ENCODE results near the gene EIF4E. TPM values are rescaled to one million over a fixed set of nuclear protein-coding genes. Genes with fewer than 3 reads are reported as not detected.
"Not testable (repeated sequence)": the region's sequence is repeated elsewhere in the genome, so short reads cannot be mapped to it uniquely, and the experiment has no call there.

Gene EIF4E
- total RNA-seq, 5 donors from 2014 or later (not counting 1 experiment from before 2014, with no cell fraction given): 39.4 to 60.6 (median 56.4) TPM

DNA sequence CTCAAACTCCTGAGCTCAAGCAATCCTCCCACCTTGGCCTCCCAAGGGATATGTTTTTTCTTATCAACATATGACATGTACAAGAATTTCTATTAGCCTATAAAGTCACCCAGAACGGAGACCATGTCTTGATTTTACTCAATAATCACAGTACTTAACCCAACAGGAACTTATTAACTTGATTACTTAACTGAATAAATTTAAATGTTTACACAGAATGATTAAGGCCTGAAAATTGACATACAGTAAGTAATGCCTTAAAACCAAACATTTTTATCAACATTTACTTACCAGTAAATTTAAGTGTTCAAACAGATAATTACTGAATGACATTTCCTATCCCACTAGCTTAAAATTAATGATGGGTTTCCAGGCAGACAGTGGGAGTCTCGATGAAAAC is 25.4 kb downstream of the EIF4E start:
- Mint-ChIP-seq H3K27ac (no peak overlapping the region), H3K36me3 (peaks cover 44% of the 10 kb centered on the region), H3K4me3 (no peak overlapping the region), H3K4me1 (peaks cover 58 to 76% (median 70%) of the 10 kb centered on the region in 3 donors), H3K27me3 (no peaks in the 10 kb centered on the region), H3K9me3 (no peaks in the 10 kb centered on the region)
- Histone ChIP-seq H3K36me3 (ENCODE audit: control insufficient read depth in 2 of 2, extremely low read depth in 1 of 2, insufficient read depth in 1 of 2, low read length in 1 of 2) (peaks cover 0 to 16% of the 10 kb centered on the region in 2 donors), H3K4me1 (ENCODE audit: control insufficient read depth in 1 of 2, extremely low read depth in 1 of 2, insufficient read depth in 2 of 2, low read length in 2 of 2) (peaks cover 2 to 10% of the 10 kb centered on the region in 2 experiments), H3K27me3 (replicated peaks in 1 of 2; ENCODE audit: control insufficient read depth in 2 of 2, extremely low read depth in 1 of 2, insufficient read depth in 2 of 2, low read length in 1 of 2) (no peaks in the 10 kb centered on the region), H3K27ac (ENCODE audit: low read length) (no peak overlapping the region), H3K9me3 (no peaks in the 10 kb centered on the region), H3K4me3 (ENCODE audit: control insufficient read depth in 1 of 2, extremely low read depth in 1 of 2, low read length in 1 of 2) (no peak overlapping the region)
- CTCF ChIA-PET: interaction anchor here in 1 of 2 donors (0.6 to 0.8 kb wide), 3 partner anchors 91 to 384 kb away, joined by 3 to 4 read pairs (median 3); no protein-coding TSS in a partner anchor
- POLR2A ChIA-PET: no interaction called here
- WGBS (ENCODE audit: insufficient coverage): no CpG with 5 or more reads among the region's 2 CpGs
- ATAC-seq (replicated peaks in 1 of 4) (no peak), DNase-seq (no peak)

DNA sequence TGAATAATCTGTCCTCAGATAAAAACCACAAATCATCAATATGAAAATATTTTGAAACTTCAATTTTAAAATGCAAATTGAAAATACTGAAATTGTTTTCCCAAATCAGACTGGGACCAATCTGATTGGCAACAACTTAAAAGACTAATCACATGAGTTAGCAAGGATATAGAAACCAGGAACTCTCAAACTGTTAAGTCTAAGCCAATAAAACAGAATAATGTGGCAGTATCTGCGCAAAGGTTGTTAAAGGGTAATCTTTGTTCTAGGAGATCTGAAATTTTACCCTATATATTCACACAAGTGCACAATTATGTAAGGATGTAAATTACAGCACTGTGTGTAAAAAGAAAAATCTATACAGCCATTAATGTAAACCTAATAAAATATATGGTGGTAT is 29.7 kb downstream of the EIF4E start:
- WGBS (ENCODE audit: insufficient coverage): no CpG with 5 or more reads among the region's 1 CpG
- H3K27ac Mint-ChIP-seq: no peak overlapping the region
- H3K27me3 Mint-ChIP-seq: no peaks in the 10 kb centered on the region

DNA sequence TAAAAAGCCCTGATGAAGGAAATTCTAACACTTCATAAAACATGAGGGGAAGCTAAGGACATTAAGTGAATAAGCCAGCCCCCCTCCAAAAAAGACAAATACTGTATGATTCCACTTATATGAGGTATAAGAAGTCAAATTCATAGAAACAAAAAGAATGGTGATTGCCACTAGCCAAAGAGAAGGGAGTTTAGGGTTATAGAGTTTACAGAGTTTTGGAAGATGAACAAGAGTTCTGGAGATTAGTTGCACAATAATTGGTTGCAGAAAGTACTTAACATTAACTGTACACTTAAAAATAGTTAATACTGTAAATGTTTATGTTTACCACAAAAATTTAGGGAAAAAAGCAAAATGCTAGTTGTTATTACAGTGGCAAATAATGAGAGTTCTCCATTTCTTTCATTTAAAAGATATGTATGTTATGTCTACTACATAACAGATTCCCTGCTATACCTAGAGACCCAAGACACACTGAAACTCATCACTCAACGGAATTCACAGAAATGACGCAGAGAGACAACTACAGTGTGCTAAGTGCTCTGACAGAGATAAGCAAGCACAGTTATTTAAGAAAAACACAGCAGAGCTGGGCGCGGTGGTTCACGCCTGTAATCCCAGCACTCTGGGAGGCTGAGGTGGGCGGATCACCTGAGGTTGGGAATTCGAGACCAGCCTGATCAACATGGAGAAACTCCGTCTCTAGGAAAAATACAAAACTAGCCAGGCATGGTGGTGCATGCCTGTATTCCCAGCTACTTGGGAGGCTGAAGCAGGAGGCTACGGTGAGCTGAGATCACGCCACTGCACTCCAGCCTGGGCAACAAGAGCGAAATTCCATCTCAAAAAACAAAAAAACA is 37.2 kb downstream of the EIF4E start:
- ChIA-PET CTCF (no interaction called here), POLR2A (interaction anchor here in 1 of 2 donors (0.7 kb wide), 1 partner anchor 11 kb away, joined by 8 read pairs; no protein-coding TSS in a partner anchor)
- no peak overlapping the region for H3K4me3 ChIP-seq (ENCODE audit: control insufficient read depth in 1 of 2, extremely low read depth in 1 of 2, low read length in 1 of 2)
- WGBS (ENCODE audit: insufficient coverage): 96% methylated on average over 8 of the region's 11 CpGs
- Mint-ChIP-seq H3K4me3 (no peak overlapping the region), H3K27me3 (no peaks in the 10 kb centered on the region), H3K4me1 (peaks cover 20 to 28% (median 25%) of the 10 kb centered on the region in 3 donors), H3K9me3 (no peaks in the 10 kb centered on the region), H3K36me3 (peaks cover 60% of the 10 kb centered on the region), H3K27ac (no peak overlapping the region)
- ATAC-seq (replicated peaks in 1 of 4) (no peak), DNase-seq (no peak)
- no peaks in the 10 kb centered on the region for H3K4me1 ChIP-seq (ENCODE audit: control insufficient read depth in 1 of 2, extremely low read depth in 1 of 2, insufficient read depth in 2 of 2, low read length in 2 of 2)
- peaks cover 0 to 50% of the 10 kb centered on the region in 2 donors for H3K36me3 ChIP-seq (ENCODE audit: control insufficient read depth in 2 of 2, extremely low read depth in 1 of 2, insufficient read depth in 1 of 2, low read length in 1 of 2)
- H3K27me3 ChIP-seq (replicated peaks in 1 of 2; ENCODE audit: control insufficient read depth in 2 of 2, extremely low read depth in 1 of 2, insufficient read depth in 2 of 2, low read length in 1 of 2): no peaks in the 10 kb centered on the region
- no peaks in the 10 kb centered on the region for H3K9me3 ChIP-seq
- H3K27ac ChIP-seq (ENCODE audit: low read length): no peak overlapping the region

More for the DNA sequence above, 29.7 kb downstream of the EIF4E start:
- POLR2A ChIA-PET: interaction anchor here (0.6 to 0.7 kb wide), 3 partner anchors 16 to 320 kb away, joined by 3 to 5 read pairs (median 4); no protein-coding TSS in a partner anchor
- ATAC-seq (replicated peaks in 1 of 4): no peak
- peaks cover 6 to 43% of the 10 kb centered on the region in 2 donors for H3K36me3 ChIP-seq (ENCODE audit: control insufficient read depth in 2 of 2, extremely low read depth in 1 of 2, insufficient read depth in 1 of 2, low read length in 1 of 2)
- H3K9me3 Mint-ChIP-seq: no peaks in the 10 kb centered on the region
- H3K9me3 ChIP-seq: no peaks in the 10 kb centered on the region
- CTCF ChIA-PET: interaction anchor here (0.5 to 0.8 kb wide), 2 partner anchors 11 to 733 kb away, joined by 3 read pairs; no protein-coding TSS in a partner anchor
- peaks cover 65% of the 10 kb centered on the region for H3K36me3 Mint-ChIP-seq
- no peak for DNase-seq
- peaks cover 0 to 3% of the 10 kb centered on the region in 2 experiments for H3K4me1 ChIP-seq (ENCODE audit: control insufficient read depth in 1 of 2, extremely low read depth in 1 of 2, insufficient read depth in 2 of 2, low read length in 2 of 2)
- no peak overlapping the region for H3K27ac ChIP-seq (ENCODE audit: low read length)
- no peak overlapping the region for H3K4me3 Mint-ChIP-seq
- no peak overlapping the region for H3K4me3 ChIP-seq (ENCODE audit: control insufficient read depth in 1 of 2, extremely low read depth in 1 of 2, low read length in 1 of 2)
- peaks cover 39 to 54% (median 42%) of the 10 kb centered on the region in 3 donors for H3K4me1 Mint-ChIP-seq
- H3K27me3 ChIP-seq (replicated peaks in 1 of 2; ENCODE audit: control insufficient read depth in 2 of 2, extremely low read depth in 1 of 2, insufficient read depth in 2 of 2, low read length in 1 of 2): no peaks in the 10 kb centered on the region

DNA sequence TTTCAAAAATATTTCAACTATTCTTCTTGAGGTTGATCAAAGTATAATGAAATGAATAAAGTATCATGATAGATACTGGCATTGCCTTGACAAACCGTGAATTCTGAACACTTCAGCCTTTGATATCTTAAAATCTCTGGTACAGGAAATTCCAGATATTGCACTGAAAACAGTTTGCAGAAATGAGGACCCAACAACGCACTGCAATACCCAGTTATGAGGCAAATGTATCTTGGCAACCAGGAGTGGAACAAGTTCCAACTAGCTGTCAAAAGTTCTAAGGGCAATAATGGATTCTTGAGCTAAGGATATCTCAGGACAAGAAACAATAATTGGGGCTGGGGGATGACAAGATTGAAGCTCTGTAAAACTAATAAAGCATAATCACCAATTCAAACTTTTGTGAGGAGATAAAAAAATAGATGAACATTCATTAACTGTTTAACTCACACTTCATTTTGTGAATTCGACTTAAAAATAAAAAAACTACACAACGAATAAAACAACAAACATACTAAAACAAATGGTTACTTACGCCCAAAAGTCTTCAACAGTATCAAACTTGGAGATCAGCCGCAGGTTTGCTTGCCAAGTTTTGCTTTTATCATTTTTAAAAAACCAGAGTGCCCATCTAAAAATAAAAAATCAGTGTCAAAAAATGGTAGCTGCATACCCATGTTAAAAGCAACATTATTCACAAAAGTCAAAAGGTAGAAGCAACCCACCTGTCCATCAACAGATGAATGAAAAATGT is 38.1 kb downstream of the EIF4E start:
- H3K4me1 ChIP-seq (ENCODE audit: control insufficient read depth in 1 of 2, extremely low read depth in 1 of 2, insufficient read depth in 2 of 2, low read length in 2 of 2): no peaks in the 10 kb centered on the region
- Mint-ChIP-seq H3K4me1 (peaks cover 20 to 28% (median 25%) of the 10 kb centered on the region in 3 donors), H3K36me3 (peaks cover 61% of the 10 kb centered on the region), H3K9me3 (no peaks in the 10 kb centered on the region), H3K27me3 (no peaks in the 10 kb centered on the region), H3K4me3 (no peak overlapping the region), H3K27ac (no peak overlapping the region)
- H3K4me3 ChIP-seq (ENCODE audit: control insufficient read depth in 1 of 2, extremely low read depth in 1 of 2, low read length in 1 of 2): no peak overlapping the region
- H3K36me3 ChIP-seq (ENCODE audit: control insufficient read depth in 2 of 2, extremely low read depth in 1 of 2, insufficient read depth in 1 of 2, low read length in 1 of 2): peaks cover 0 to 50% of the 10 kb centered on the region in 2 donors
- POLR2A ChIA-PET: no interaction called here
- H3K27ac ChIP-seq (ENCODE audit: low read length): no peak overlapping the region
- DNase-seq (no peak), ATAC-seq (replicated peaks in 1 of 4) (no peak)
- CTCF ChIA-PET: no interaction called here
- no peaks in the 10 kb centered on the region for H3K27me3 ChIP-seq (replicated peaks in 1 of 2; ENCODE audit: control insufficient read depth in 2 of 2, extremely low read depth in 1 of 2, insufficient read depth in 2 of 2, low read length in 1 of 2)
- 96% methylated on average over 3 of the region's 6 CpGs for WGBS (ENCODE audit: insufficient coverage)
- no peaks in the 10 kb centered on the region for H3K9me3 ChIP-seq

DNA sequence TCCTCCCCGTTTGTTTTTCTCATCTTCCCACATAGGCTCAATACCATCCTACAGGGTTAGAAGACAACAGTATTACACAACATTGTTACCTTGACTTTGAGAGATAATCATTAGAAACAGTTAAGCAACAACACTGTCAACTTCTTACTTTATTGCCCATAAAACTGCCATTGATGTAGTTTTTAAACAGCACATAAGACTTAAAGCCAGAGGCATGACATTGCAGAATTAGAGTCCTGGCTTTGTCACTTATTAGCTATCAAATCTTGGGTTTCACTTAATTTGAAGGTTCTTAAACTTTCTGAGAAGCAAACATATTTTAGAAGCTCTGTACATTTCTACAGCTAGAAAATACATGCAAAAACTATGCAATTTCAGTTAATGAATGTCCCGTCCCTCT is 41.8 kb downstream of the EIF4E start:
- Mint-ChIP-seq H3K4me3 (no peak overlapping the region), H3K27me3 (no peaks in the 10 kb centered on the region), H3K4me1 (peaks cover 8 to 9% (median 8%) of the 10 kb centered on the region in 3 donors), H3K9me3 (no peaks in the 10 kb centered on the region), H3K36me3 (peaks cover 48% of the 10 kb centered on the region), H3K27ac (no peak overlapping the region)
- H3K4me1 ChIP-seq (ENCODE audit: control insufficient read depth in 1 of 2, extremely low read depth in 1 of 2, insufficient read depth in 2 of 2, low read length in 2 of 2): no peaks in the 10 kb centered on the region
- DNase-seq (no peak), ATAC-seq (replicated peaks in 1 of 4) (no peak)
- H3K27ac ChIP-seq (ENCODE audit: low read length): no peak overlapping the region
- no peaks in the 10 kb centered on the region for H3K9me3 ChIP-seq
- CTCF ChIA-PET: no interaction called here
- no peaks in the 10 kb centered on the region for H3K27me3 ChIP-seq (replicated peaks in 1 of 2; ENCODE audit: control insufficient read depth in 2 of 2, extremely low read depth in 1 of 2, insufficient read depth in 2 of 2, low read length in 1 of 2)
- no peak overlapping the region for H3K4me3 ChIP-seq (ENCODE audit: control insufficient read depth in 1 of 2, extremely low read depth in 1 of 2, low read length in 1 of 2)
- POLR2A ChIA-PET: interaction anchor here in 1 of 2 donors (0.5 to 0.6 kb wide), 2 partner anchors 12 to 40 kb away, joined by 3 read pairs; no protein-coding TSS in a partner anchor
- peaks cover 4 to 65% of the 10 kb centered on the region in 2 donors for H3K36me3 ChIP-seq (ENCODE audit: control insufficient read depth in 2 of 2, extremely low read depth in 1 of 2, insufficient read depth in 1 of 2, low read length in 1 of 2)
- WGBS (ENCODE audit: insufficient coverage): no CpG with 5 or more reads among the region's 2 CpGs

DNA sequence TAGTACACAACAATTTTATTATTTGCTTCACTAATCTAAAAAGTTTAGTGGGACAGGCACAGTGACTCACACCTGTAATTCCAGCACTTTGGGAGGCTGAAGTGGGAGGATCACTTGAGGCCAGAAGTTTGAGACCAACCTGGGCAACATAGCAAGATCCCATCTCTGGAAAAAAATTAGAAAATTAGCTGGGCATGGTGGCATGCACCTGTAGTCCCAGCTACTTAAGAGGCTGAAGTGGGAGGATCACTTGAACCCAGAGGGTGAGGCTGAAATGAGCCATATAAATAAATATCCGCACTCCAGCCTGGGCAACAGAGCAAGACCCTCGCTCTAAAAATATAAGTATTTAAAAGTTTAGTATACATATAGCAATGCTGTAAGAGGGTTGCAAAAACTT is 42.6 kb downstream of the EIF4E start:
- H3K4me3 ChIP-seq (ENCODE audit: control insufficient read depth in 1 of 2, extremely low read depth in 1 of 2, low read length in 1 of 2); ATAC-seq (replicated peaks in 1 of 4); H3K4me1 Mint-ChIP-seq; H3K27me3 ChIP-seq (replicated peaks in 1 of 2; ENCODE audit: control insufficient read depth in 2 of 2, extremely low read depth in 1 of 2, insufficient read depth in 2 of 2, low read length in 1 of 2); CTCF ChIA-PET; H3K27me3 Mint-ChIP-seq; H3K27ac ChIP-seq (ENCODE audit: low read length); H3K27ac Mint-ChIP-seq; H3K9me3 ChIP-seq; DNase-seq; H3K9me3 Mint-ChIP-seq; H3K4me3 Mint-ChIP-seq; H3K4me1 ChIP-seq (ENCODE audit: control insufficient read depth in 1 of 2, extremely low read depth in 1 of 2, insufficient read depth in 2 of 2, low read length in 2 of 2): not testable (repeated sequence)
- WGBS (ENCODE audit: insufficient coverage): no CpG with 5 or more reads among the region's 2 CpGs
- H3K36me3 ChIP-seq (ENCODE audit: control insufficient read depth in 2 of 2, extremely low read depth in 1 of 2, insufficient read depth in 1 of 2, low read length in 1 of 2): peaks cover 6 to 71% of the 10 kb centered on the region in 2 donors
- POLR2A ChIA-PET: interaction anchor here in 1 of 2 donors (0.6 kb wide), 1 partner anchor 41 kb away, joined by 3 read pairs; no protein-coding TSS in a partner anchor
- H3K36me3 Mint-ChIP-seq: peaks cover 49% of the 10 kb centered on the region
